Activated T-helper 2 cell treated with anti-CD3 and anti-CD28 coated beads, Interferon-gamma antibody, Interleukin-2, Interleukin-4, amounts not matched to agents 10 μg/mL and 5 μg/mL and 100 μg/mL, durations not matched to agents 14 hours and 24 hours and 36 hours (primary cell): Measurements from ENCODE around the gene FKBP6. TPM values are rescaled to one million over a fixed set of nuclear protein-coding genes. Genes with fewer than 3 reads are reported as not detected.
"Not testable (repeated sequence)": the region's sequence is repeated elsewhere in the genome, so short reads cannot be mapped to it uniquely, and the experiment has no call there.

Experiments used
- DNase-seq: peaks from one replicate; pipeline ENCODE4 v3.0.0; 2021; ENCODE audit warnings: low spot score
- H3K27ac Mint-ChIP-seq: one replicate; pipeline ENCODE4 v1.8.0; 2021; ENCODE audit warnings: mixed read lengths
- H3K27me3 Mint-ChIP-seq: one replicate; pipeline ENCODE4 v1.8.0; 2021; ENCODE audit warnings: low read depth, mixed read lengths
- H3K36me3 Mint-ChIP-seq: one replicate; pipeline ENCODE4 v1.8.0; 2021; ENCODE audit warnings: low read depth, mixed read lengths
- H3K4me1 Mint-ChIP-seq: one replicate; pipeline ENCODE4 v1.8.0; 2021; ENCODE audit warnings: low read depth, mixed read lengths
- H3K4me3 Mint-ChIP-seq: one replicate; pipeline ENCODE4 v1.8.0; 2021; ENCODE audit warnings: low read depth, mild to moderate bottlenecking, moderate library complexity, mixed read lengths
- H3K9me3 Mint-ChIP-seq: one replicate; pipeline ENCODE4 v1.8.0; 2021; ENCODE audit warnings: mixed read lengths
- intact Hi-C: fragments of 100-400 bp; cut with micrococcal nuclease; formaldehyde crosslinking; loops from one replicate; pipeline ENCODE4 v1.15.1; 2023
- total RNA-seq: library from RNA; stranded (reverse); gene quantifications from 2 replicates; pipeline ENCODE4 v1.2.3, GENCODE V29; 2022

The FKBP6 gene
- total RNA-seq, 1 donor from 2014 or later: not detected

- DNase-seq, H3K4me3 Mint-ChIP-seq, H3K27me3 Mint-ChIP-seq, H3K27ac Mint-ChIP-seq, H3K9me3 Mint-ChIP-seq, intact Hi-C loops: not testable (repeated sequence)
- peaks cover 17% of the 10 kb centered on the region for H3K4me1 Mint-ChIP-seq
- peaks cover 20% of the 10 kb centered on the region for H3K36me3 Mint-ChIP-seq
These were observed 16.5 kb upstream of the FKBP6 start for GRCh38 chr7:73311421-73311820.

- Mint-ChIP-seq H3K27ac (no peak overlapping the region), H3K9me3 (peaks cover 3% of the 10 kb centered on the region), H3K4me3 (no peak overlapping the region), H3K27me3 (no peaks in the 10 kb centered on the region), H3K4me1 (peaks cover 4% of the 10 kb centered on the region), H3K36me3 (peaks cover 8% of the 10 kb centered on the region)
- intact Hi-C loops: no loop called here
- no peak for DNase-seq
These were observed 15.0 kb upstream of the FKBP6 start for GRCh38 chr7:73312831-73313520.

GRCh38 chr7:73313521-73313906, 14.4 kb upstream of the FKBP6 start:
- DNase-seq: no peak
- intact Hi-C loops: no loop called here
- Mint-ChIP-seq H3K27ac (no peak overlapping the region), H3K4me3 (no peak overlapping the region), H3K4me1 (peaks cover 2% of the 10 kb centered on the region), H3K27me3 (no peaks in the 10 kb centered on the region), H3K36me3 (peaks cover 4% of the 10 kb centered on the region), H3K9me3 (peaks cover 3% of the 10 kb centered on the region)

- DNase-seq: no peak
- Mint-ChIP-seq H3K27ac (no peak overlapping the region), H3K27me3 (no peaks in the 10 kb centered on the region), H3K36me3 (no peaks in the 10 kb centered on the region), H3K9me3 (peaks cover 2% of the 10 kb centered on the region), H3K4me1 (no peaks in the 10 kb centered on the region), H3K4me3 (no peak overlapping the region)
- intact Hi-C loops: no loop called here
These were observed 13.7 kb upstream of the FKBP6 start for GRCh38 chr7:73314271-73314670.

- Mint-ChIP-seq H3K27ac (no peak overlapping the region), H3K27me3 (no peaks in the 10 kb centered on the region), H3K4me3 (no peak overlapping the region), H3K4me1 (no peaks in the 10 kb centered on the region), H3K36me3 (no peaks in the 10 kb centered on the region), H3K9me3 (no peaks in the 10 kb centered on the region)
- DNase-seq: no peak
- intact Hi-C loops: no loop called here
These were observed 11.4 kb upstream of the FKBP6 start for GRCh38 chr7:73316521-73316920.

- H3K9me3 Mint-ChIP-seq, H3K27me3 Mint-ChIP-seq, H3K4me3 Mint-ChIP-seq, H3K4me1 Mint-ChIP-seq, DNase-seq, intact Hi-C loops, H3K36me3 Mint-ChIP-seq, H3K27ac Mint-ChIP-seq: not testable (repeated sequence)
These were observed 9.2 kb upstream of the FKBP6 start for GRCh38 chr7:73318656-73319204.

GRCh38 chr7:73319541-73319940, 8.4 kb upstream of the FKBP6 start:
- H3K4me3 Mint-ChIP-seq, H3K4me1 Mint-ChIP-seq, DNase-seq: not testable (repeated sequence)

GRCh38 chr7:73320009-73320408, 8.0 kb upstream of the FKBP6 start:
- not testable (repeated sequence) for H3K4me3 Mint-ChIP-seq, H3K27me3 Mint-ChIP-seq, H3K36me3 Mint-ChIP-seq, H3K4me1 Mint-ChIP-seq, H3K9me3 Mint-ChIP-seq, DNase-seq, H3K27ac Mint-ChIP-seq
- intact Hi-C loops: loop anchor here (10.0 kb wide), 1 partner anchor 135 kb away; no protein-coding TSS in a partner anchor

More at GRCh38 chr7:73319541-73319940, 8.4 kb upstream of the FKBP6 start:
- H3K36me3 Mint-ChIP-seq, intact Hi-C loops, H3K27me3 Mint-ChIP-seq, H3K27ac Mint-ChIP-seq, H3K9me3 Mint-ChIP-seq: not testable (repeated sequence)

GRCh38 chr7:73323434-73324080, 4.4 kb upstream of the FKBP6 start:
- not testable (repeated sequence) for H3K4me1 Mint-ChIP-seq, H3K9me3 Mint-ChIP-seq, DNase-seq, H3K36me3 Mint-ChIP-seq, H3K27me3 Mint-ChIP-seq, H3K27ac Mint-ChIP-seq
- peak overlapping the region; percentile 57 for H3K4me3 Mint-ChIP-seq
- intact Hi-C loops: loop anchor here (10.0 kb wide), 1 partner anchor 131 kb away; no protein-coding TSS in a partner anchor

GRCh38 chr7:73324081-73324845, 3.7 kb upstream of the FKBP6 start:
- H3K4me3 Mint-ChIP-seq: peak overlapping the region; percentile 57
- intact Hi-C loops: loop anchor here (10.0 kb wide), 1 partner anchor 131 kb away; no protein-coding TSS in a partner anchor
- not testable (repeated sequence) for H3K27me3 Mint-ChIP-seq, H3K9me3 Mint-ChIP-seq, H3K4me1 Mint-ChIP-seq, H3K27ac Mint-ChIP-seq, H3K36me3 Mint-ChIP-seq
- DNase-seq: peak; percentile 23

- not testable (repeated sequence) for H3K4me1 Mint-ChIP-seq, H3K36me3 Mint-ChIP-seq, H3K27me3 Mint-ChIP-seq, H3K9me3 Mint-ChIP-seq, DNase-seq, H3K27ac Mint-ChIP-seq, H3K4me3 Mint-ChIP-seq
- intact Hi-C loops: loop anchor here (10.0 kb wide), 1 partner anchor 129 kb away; no protein-coding TSS in a partner anchor
These were observed 2.5 kb upstream of the FKBP6 start for GRCh38 chr7:73325424-73325823.

GRCh38 chr7:73327449-73327848, 512 bp upstream of the FKBP6 start:
- intact Hi-C loops: loop anchor here (10.0 kb wide), 1 partner anchor 127 kb away; no protein-coding TSS in a partner anchor
- not testable (repeated sequence) for H3K4me1 Mint-ChIP-seq, H3K27me3 Mint-ChIP-seq, H3K9me3 Mint-ChIP-seq, H3K36me3 Mint-ChIP-seq, H3K27ac Mint-ChIP-seq, DNase-seq, H3K4me3 Mint-ChIP-seq
